HG03432 (cell line): ENCODE results near the gene IDH3B.

Source experiments
- ATAC-seq: cut with Tn5 transposase; IDR thresholded peaks from one replicate; pipeline ENCODE4 v1.9.1; 2021; ENCODE audit warnings: mild to moderate bottlenecking, moderate library complexity; ENCODE audit not compliant: unreplicated experiment

IDH3B gene

GRCh38 chr20:2624190-2624589, 39.8 kb downstream of the IDH3B start:
- no peak for ATAC-seq

- ATAC-seq = no peak
Measured at GRCh38 chr20:2619961-2620595, 43.9 kb downstream of the IDH3B start.

GRCh38 chr20:2619337-2619736, 44.7 kb downstream of the IDH3B start:
- ATAC-seq = no peak

- ATAC-seq = no peak
Measured at GRCh38 chr20:2618815-2619214, 45.2 kb downstream of the IDH3B start.

GRCh38 chr20:2617099-2617714, 46.8 kb downstream of the IDH3B start:
- ATAC-seq = no peak

- ATAC-seq = no peak
Measured at GRCh38 chr20:2616634-2617033, 47.4 kb downstream of the IDH3B start.

GRCh38 chr20:2612073-2612472, 51.9 kb downstream of the IDH3B start:
- ATAC-seq = no peak

- ATAC-seq = no peak
Measured at GRCh38 chr20:2610941-2611720, 52.9 kb downstream of the IDH3B start.

- ATAC-seq = no peak
Measured at GRCh38 chr20:2610326-2610725, 53.7 kb downstream of the IDH3B start.
